GM20000 (cell line): ENCODE results near the gene CTRB2.
"Not testable (repeated sequence)": the region's sequence is repeated elsewhere in the genome, so short reads cannot be mapped to it uniquely, and the experiment has no call there.

Source experiments
- DNase-seq: peaks from one replicate; pipeline ENCODE4 v3.0.0; 2012; ENCODE audit warnings: low spot score
- CTCF ChIP-seq: IDR thresholded peaks from 2 replicates; pipeline ENCODE4 v1.5.1; 2012; ENCODE audit warnings: mild to moderate bottlenecking, control low read depth; ENCODE audit errors: extremely low read depth, missing control alignments

CTRB2 gene

GRCh38 chr16:75246504-75247205 lies 39.7 kb upstream of the CTRB2 start:
- TF ChIP-seq CTCF, result no peak
- DNase-seq, result no peak

DNA sequence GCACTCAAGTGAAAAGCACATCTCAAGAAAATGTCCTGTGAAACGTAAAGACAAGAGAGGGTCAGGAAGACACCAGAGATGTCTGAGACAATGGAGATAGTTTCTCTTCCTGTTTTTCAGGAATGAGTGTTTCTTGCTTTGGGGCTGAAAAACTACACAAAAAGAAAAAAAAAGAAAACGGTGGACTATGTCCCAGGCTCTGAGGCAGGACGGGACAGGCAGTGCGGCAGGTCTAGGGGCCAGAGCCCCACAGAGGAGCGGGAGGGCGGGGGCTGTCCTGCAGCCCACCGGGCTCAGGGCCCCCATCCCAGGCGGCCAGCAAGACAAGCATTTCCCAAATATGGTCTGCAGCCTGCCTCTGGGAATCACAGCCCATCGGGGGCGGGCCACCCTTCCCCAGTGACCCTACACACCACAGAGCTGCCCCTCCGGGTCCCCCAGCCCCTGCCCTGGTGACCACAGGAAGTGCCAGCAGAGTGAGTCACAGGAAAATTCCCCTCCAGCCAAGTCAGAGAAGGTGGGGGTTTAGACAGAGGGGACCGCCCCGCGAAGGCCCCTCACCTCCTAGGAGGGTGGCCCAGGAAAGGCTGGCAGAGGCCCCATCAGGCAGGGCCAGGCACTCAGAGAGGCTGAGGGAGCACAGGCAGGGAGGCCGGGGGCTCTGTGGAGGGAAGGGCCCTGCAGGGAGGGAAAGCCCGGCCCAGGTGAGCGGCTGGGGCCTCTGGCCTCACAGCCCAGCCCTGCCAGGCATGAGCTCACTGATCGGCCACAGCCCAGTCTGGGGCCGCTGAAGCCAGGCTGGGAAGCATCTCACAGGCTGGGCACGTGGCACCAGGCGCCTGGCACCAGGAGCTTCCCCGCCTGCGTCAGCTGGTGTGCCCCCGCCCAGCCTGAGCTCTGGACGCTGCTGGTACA lies 38.1 kb upstream of the CTRB2 start:
- no peak for TF ChIP-seq CTCF
- peak; percentile 62 for DNase-seq

GRCh38 chr16:75244225-75244809 lies 37.4 kb upstream of the CTRB2 start:
- no peak for DNase-seq
- no peak for TF ChIP-seq CTCF

DNA sequence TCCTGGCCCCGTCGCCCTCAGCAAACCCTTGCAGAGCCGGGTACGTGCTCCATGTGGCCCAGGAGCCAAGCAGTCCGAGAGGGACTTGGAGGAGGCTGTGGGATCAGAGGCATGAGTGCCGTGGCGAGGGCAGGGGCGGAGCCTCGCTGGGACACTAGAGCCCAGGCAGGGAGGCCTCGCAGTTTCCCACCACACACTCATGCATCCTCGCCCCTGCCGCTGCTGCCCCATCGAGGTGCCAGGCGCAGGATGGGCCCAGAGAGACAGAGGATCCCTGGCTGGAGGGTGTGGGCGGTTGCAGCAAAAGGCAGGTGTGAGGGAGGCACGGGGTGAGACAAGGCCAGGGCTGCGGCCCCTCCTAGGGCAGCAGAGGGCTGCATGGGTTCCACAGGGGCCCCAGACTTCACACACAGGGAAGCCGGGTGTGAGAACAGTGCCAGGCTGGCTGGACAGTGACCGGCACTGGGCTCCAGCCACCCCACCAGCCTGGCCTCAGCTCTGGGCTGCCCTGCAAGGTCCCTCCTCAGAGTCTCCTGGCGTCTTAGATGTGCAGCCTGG lies 36.8 kb upstream of the CTRB2 start:
- DNase-seq, result no peak
- TF ChIP-seq CTCF, result no peak

DNA sequence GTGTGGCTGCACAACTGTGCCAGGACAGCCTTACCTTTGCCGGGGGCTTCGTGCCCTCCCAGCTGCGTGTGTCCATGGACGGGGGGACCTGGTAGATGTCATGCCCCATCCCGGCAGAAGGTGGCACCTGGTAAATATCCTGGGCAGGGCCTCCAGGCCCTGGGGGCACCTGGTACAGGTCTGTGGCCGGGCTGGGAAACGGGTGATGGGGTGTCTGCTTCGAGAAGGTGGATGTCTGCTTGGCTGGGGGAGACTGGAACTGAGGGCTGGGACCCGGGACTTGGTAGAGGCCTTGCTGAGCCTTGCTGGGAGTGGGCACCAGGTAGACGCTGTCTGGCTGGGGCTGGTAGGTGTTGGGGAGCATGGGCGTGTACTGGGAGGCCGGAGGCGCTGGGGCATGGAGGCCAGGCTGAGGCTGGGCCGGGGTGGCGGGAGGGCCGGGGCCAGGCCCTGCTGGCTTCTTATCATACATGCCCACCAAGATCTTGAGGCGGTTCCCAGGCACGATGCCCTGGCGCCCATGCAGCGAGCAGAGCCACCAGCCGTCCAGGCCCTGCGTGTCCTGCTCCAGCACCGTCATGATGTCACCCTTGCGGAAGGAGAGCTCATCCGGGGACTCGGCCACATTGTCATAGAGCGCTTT lies 35.6 kb upstream of the CTRB2 start:
- not testable (repeated sequence) for DNase-seq

DNA sequence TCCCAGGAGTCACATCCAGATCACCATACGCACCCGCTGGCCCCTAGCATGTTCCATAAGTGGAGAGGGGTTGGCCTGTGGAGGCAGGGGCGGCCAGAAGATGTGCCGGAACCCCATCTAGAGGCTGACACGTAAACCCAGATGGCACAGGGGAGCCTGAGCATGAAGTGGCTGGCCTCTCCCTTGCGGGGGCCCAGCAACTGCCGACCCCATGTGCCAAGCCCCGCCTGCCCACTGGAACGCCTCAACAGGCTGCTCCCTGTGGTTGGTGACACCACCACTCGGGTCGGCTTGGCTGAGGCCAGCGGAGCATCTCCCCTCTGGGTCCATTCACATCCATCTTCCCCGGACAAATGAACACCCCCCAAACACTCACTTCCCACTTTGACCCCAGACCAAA lies 35.0 kb upstream of the CTRB2 start:
- DNase-seq, result no peak
- TF ChIP-seq CTCF, result no peak

- no peak for TF ChIP-seq CTCF
- no peak for DNase-seq
Measured at GRCh38 chr16:75241412-75241811, 34.5 kb upstream of the CTRB2 start.

DNA sequence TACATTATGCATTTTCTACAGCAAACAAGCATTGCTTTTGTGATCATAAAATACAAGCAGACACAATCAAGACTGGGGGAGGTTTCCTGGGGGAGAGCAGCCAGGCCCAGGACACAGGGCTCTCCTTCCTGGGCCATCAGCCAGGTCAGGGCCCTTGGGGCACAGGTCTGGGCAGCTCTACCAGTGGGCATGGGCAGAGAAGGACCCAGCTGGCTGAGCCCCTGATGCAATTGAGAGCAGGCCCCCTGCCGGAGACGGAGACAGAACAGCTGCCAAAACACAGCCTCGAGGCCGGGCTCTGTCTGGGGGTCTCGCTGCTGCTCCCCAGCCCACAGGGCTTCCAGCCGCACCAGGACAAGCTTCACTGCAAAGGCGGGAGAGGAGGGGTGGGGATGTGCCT lies 33.7 kb upstream of the CTRB2 start:
- DNase-seq, result not testable (repeated sequence)
